ENCODE results near the gene ANAPC2. TPM values are rescaled to one million over a fixed set of nuclear protein-coding genes. Genes with fewer than 3 reads are reported as not detected.

The ANAPC2 gene
- total RNA-seq, 1 experiment from 2014 or later = 49.4 TPM

DNA sequence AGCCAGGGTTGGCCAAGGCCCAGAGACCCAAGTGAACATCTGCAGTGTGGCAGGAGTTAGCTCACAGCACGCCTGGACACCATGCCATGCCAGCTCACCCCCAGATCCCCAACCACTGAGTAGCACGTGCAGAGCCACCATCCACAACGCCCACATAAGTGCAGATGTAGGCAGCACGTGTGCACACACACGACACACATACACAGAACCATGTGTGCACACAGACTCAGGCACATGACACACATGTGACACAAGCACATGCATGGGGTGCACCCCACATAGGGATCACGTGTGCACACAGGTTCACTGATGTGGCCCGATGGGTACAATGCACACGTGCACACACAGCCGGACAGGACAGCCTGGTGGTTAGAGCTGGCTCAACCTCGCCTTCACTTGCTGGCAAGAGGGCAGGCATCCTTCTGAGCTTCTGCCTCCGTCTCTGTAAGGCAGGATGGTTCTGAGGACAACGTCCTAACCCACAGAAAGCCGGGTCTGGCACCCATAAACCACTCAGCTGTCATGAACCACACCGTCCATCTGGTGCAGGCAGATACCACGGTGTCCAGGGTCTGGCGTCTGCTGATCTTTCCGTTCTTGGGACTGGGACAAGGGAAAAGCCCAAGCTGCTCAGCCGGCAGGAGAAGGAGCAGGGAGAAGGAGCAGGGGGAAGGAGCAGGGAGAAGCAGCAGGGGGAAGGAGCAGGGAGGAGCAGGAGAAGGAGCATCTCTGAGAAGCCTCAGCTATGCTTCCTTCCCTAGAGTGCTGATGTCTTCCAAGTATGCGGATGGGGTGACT, 30.5 kb downstream of the ANAPC2 start:
- TF ChIP-seq, protein P1, sequence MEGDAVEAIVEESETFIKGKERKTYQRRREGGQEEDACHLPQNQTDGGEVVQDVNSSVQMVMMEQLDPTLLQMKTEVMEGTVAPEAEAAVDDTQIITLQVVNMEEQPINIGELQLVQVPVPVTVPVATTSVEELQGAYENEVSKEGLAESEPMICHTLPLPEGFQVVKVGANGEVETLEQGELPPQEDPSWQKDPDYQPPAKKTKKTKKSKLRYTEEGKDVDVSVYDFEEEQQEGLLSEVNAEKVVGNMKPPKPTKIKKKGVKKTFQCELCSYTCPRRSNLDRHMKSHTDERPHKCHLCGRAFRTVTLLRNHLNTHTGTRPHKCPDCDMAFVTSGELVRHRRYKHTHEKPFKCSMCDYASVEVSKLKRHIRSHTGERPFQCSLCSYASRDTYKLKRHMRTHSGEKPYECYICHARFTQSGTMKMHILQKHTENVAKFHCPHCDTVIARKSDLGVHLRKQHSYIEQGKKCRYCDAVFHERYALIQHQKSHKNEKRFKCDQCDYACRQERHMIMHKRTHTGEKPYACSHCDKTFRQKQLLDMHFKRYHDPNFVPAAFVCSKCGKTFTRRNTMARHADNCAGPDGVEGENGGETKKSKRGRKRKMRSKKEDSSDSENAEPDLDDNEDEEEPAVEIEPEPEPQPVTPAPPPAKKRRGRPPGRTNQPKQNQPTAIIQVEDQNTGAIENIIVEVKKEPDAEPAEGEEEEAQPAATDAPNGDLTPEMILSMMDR (IDR thresholded peaks at IDR 0.05; ENCODE audit: unreplicated experiment) = no peak
- no peaks in the 10 kb centered on the region for H3K9me3 Mint-ChIP-seq (ENCODE audit: low read depth, unreplicated experiment)
- no peak for DNase-seq
- no peak overlapping the region for H3K27ac Mint-ChIP-seq (ENCODE audit: unreplicated experiment)
- no peak overlapping the region for H3K4me3 Mint-ChIP-seq (ENCODE audit: low read depth, unreplicated experiment)
- intact Hi-C loops (cut with micrococcal nuclease; ENCODE audit: unreplicated experiment) = no loop called here
- H3K27me3 Mint-ChIP-seq (ENCODE audit: unreplicated experiment) = peaks cover 47% of the 10 kb centered on the region
- peaks cover 14% of the 10 kb centered on the region for H3K4me1 Mint-ChIP-seq (ENCODE audit: low read depth, unreplicated experiment)
- CTCF ChIA-PET = no interaction called here
- no TSS peak for BruUV-seq (replicated peaks)
- H3K36me3 Mint-ChIP-seq (ENCODE audit: insufficient read depth, unreplicated experiment) = peaks cover 5% of the 10 kb centered on the region

DNA sequence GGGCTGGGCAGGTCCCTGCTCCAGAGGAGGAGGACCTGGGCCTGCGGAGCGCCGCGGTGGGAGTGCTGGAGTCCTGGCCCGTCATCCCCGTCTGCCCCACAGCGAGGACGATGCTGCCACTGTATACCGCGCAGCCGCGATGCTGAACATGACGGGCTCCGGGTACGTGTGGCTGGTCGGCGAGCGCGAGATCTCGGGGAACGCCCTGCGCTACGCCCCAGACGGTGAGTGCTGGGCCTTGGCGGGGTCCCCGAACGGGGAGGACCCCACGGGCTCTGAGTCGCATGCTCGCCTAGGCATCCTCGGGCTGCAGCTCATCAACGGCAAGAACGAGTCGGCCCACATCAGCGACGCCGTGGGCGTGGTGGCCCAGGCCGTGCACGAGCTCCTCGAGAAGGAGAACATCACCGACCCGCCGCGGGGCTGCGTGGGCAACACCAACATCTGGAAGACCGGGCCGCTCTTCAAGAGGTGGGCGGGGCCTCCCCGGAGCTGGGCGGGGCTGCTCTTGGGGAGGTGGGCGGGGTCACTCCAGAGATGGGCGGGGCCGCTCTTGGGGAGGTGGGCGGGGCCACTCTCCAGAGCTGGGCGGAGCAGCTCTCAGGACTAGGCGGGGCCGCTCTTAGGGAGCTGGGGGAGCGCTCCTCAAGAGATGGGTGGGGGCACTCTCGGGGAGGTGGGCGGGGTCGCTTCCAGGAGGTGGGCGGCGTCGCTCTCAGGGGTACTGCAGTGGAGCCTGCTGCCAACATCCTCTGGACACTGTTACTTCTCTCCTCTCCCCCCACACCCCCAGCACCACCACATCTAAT, 31.6 kb downstream of the ANAPC2 start:
- CTCF ChIA-PET = interaction anchor here (0.6 to 0.7 kb wide), 2 partner anchors 28 to 434 kb away, joined by 3 to 5 read pairs; no protein-coding TSS in a partner anchor
- Mint-ChIP-seq H3K36me3 (ENCODE audit: insufficient read depth, unreplicated experiment) (peaks cover 5% of the 10 kb centered on the region), H3K27me3 (ENCODE audit: unreplicated experiment) (peaks cover 44% of the 10 kb centered on the region), H3K27ac (ENCODE audit: unreplicated experiment) (no peak overlapping the region), H3K9me3 (ENCODE audit: low read depth, unreplicated experiment) (no peaks in the 10 kb centered on the region), H3K4me1 (ENCODE audit: low read depth, unreplicated experiment) (peaks cover 14% of the 10 kb centered on the region), H3K4me3 (ENCODE audit: low read depth, unreplicated experiment) (no peak overlapping the region)
- no TSS peak for BruUV-seq (replicated peaks)
- DNase-seq = no peak
- intact Hi-C loops (cut with micrococcal nuclease; ENCODE audit: unreplicated experiment) = no loop called here
- TF ChIP-seq, protein P1 (IDR thresholded peaks at IDR 0.05; ENCODE audit: unreplicated experiment) = no peak

DNA sequence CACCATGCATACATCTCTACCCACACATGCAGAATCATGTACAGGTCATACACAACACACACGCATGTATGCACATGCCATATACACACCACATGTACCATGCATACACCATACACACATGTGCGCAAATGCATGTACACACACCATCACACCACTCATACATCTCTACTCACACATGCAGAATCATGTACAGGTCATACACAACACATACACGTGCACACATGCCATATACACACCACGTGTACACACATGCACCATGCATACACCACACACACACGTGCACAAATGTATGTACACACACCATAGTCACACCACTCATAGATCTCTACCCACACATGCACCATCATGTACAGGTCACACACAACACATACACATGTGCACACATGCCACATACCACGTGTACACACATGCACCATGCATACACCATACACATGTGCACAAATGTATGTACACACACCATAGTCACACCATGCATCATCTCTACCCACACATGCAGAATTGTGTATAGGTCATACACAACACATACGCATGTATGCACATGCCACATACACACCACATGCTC, 35.4 kb downstream of the ANAPC2 start:
- intact Hi-C loops (cut with micrococcal nuclease; ENCODE audit: unreplicated experiment) = no loop called here
- DNase-seq = no peak
- peaks cover 6% of the 10 kb centered on the region for H3K36me3 Mint-ChIP-seq (ENCODE audit: insufficient read depth, unreplicated experiment)
- CTCF ChIA-PET = no interaction called here
- no peaks in the 10 kb centered on the region for H3K4me1 Mint-ChIP-seq (ENCODE audit: low read depth, unreplicated experiment)
- no TSS peak for BruUV-seq (replicated peaks)
- no peak overlapping the region for H3K27ac Mint-ChIP-seq (ENCODE audit: unreplicated experiment)
- TF ChIP-seq, protein P1 (IDR thresholded peaks at IDR 0.05; ENCODE audit: unreplicated experiment) = no peak
- H3K9me3 Mint-ChIP-seq (ENCODE audit: low read depth, unreplicated experiment) = peaks cover 2% of the 10 kb centered on the region
- no peak overlapping the region for H3K4me3 Mint-ChIP-seq (ENCODE audit: low read depth, unreplicated experiment)
- peaks cover 17% of the 10 kb centered on the region for H3K27me3 Mint-ChIP-seq (ENCODE audit: unreplicated experiment)

DNA sequence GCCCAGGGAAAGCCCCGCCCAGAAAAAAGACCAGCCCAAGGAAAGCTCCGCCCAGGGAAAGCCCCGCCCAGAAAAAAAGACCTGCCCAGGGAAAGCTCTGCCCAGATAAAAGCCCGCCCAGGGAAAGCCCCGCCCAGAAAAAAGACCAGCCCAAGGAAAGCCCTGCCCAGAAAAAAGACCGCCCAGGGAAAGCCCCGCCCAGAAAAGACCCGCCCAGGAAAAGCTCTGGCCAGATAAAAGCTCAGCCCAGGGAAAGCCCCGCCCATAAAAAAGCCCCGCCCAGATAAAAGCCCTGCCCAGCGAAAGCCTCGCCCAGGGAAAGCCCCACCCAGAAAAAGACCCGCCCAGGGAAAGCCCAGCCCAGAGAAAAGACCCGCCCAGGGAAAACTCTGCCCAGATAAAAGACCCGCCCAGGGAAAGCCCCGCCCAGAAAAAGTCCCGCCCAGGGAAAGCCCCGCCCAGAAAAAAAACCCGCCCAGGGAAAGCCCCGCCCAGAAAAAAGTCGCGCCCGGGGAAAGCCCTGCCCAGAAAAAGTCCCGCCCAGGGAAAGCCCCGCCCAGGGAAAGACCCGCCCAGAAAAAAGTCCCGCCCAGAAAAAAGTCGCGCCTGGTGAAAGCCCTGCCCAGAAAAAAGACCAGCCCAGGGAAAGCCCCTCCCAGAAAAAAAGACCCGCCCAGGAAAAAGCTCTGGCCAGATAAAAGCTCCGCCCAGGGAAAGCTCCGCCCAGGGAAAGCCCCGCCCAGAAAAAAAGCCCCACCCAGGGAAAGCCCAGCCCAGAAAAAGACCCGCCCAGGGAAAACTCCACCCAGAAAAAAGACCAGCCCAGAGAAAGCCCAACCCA, 37.5 kb downstream of the ANAPC2 start:
- H3K27me3 Mint-ChIP-seq (ENCODE audit: unreplicated experiment) = peaks cover 31% of the 10 kb centered on the region
- no peak overlapping the region for H3K27ac Mint-ChIP-seq (ENCODE audit: unreplicated experiment)
- TF ChIP-seq, protein P1 (IDR thresholded peaks at IDR 0.05; ENCODE audit: unreplicated experiment) = no peak
- H3K36me3 Mint-ChIP-seq (ENCODE audit: insufficient read depth, unreplicated experiment) = peaks cover 6% of the 10 kb centered on the region
- H3K4me3 Mint-ChIP-seq (ENCODE audit: low read depth, unreplicated experiment) = no peak overlapping the region
- H3K9me3 Mint-ChIP-seq (ENCODE audit: low read depth, unreplicated experiment) = peaks cover 2% of the 10 kb centered on the region
- CTCF ChIA-PET = interaction anchor here (0.7 to 0.8 kb wide), 4 partner anchors 24 to 125 kb away, joined by 3 to 5 read pairs (median 4); partner anchors contain the start of gene SAPCD2
- no TSS peak for BruUV-seq (replicated peaks)
- DNase-seq = peak; percentile 44
- intact Hi-C loops (cut with micrococcal nuclease; ENCODE audit: unreplicated experiment) = no loop called here
- H3K4me1 Mint-ChIP-seq (ENCODE audit: low read depth, unreplicated experiment) = no peaks in the 10 kb centered on the region

Data from Calu3 (cell line).